Smooth muscle cell (in vitro differentiated cells): Measurements from ENCODE around the gene SLC13A1. TPM values are rescaled to one million over a fixed set of nuclear protein-coding genes. Genes with fewer than 3 reads are reported as not detected.

Experiments
- DNase-seq: peaks from one replicate; lab custom pipeline; 2025; ENCODE audit not compliant: unreplicated experiment; lab: John Stamatoyannopoulos, UW
- H2AFZ ChIP-seq: fragments of 200-600 bp; sonication (generic); 2 replicates; pipeline ENCODE4 v1.6.0; 2016; ENCODE audit warnings: antibody characterized with exemption, low read depth, mild to moderate bottlenecking
- H3F3A ChIP-seq: fragments of 200-600 bp; sonication (generic); 2 replicates; pipeline ENCODE4 v1.6.0; 2017; ENCODE audit warnings: antibody characterized with exemption, low read depth
- H3K27ac ChIP-seq: fragments of 200-600 bp; sonication (generic); 2 replicates; pipeline ENCODE4 v1.5.1; 2016; ENCODE audit warnings: low read depth, mild to moderate bottlenecking
- H3K27me3 ChIP-seq: fragments of 200-600 bp; sonication (generic); 2 replicates; pipeline ENCODE4 v1.6.1; 2016; ENCODE audit warnings: low read depth, mild to moderate bottlenecking
- H3K36me3 ChIP-seq: fragments of 200-600 bp; sonication (generic); 2 replicates; pipeline ENCODE4 v1.5.1; 2016; ENCODE audit warnings: low read depth
- H3K4me1 ChIP-seq: fragments of 200-600 bp; sonication (generic); 2 replicates; pipeline ENCODE4 v1.5.1; 2016; ENCODE audit warnings: low read depth
- H3K4me2 ChIP-seq: fragments of 200-600 bp; sonication (generic); 2 replicates; pipeline ENCODE4 v1.6.0; 2016; ENCODE audit warnings: mild to moderate bottlenecking
- H3K4me3 ChIP-seq: fragments of 200-600 bp; sonication (generic); 2 replicates; pipeline ENCODE4 v1.5.1; 2016; ENCODE audit warnings: mild to moderate bottlenecking
- H3K79me2 ChIP-seq: fragments of 200-600 bp; sonication (generic); 2 replicates; pipeline ENCODE4 v1.6.0; 2016; ENCODE audit warnings: low read depth, mild to moderate bottlenecking
- H3K9ac ChIP-seq: fragments of 200-600 bp; sonication (generic); 2 replicates; pipeline ENCODE4 v1.6.0; 2016; ENCODE audit warnings: low read depth
- H3K9me3 ChIP-seq: fragments of 200-600 bp; sonication (generic); replicated peaks from 2 replicates; pipeline ENCODE4 v1.5.1; 2016; ENCODE audit warnings: low read depth
- H4K20me1 ChIP-seq: fragments of 200-600 bp; sonication (generic); 2 replicates; pipeline ENCODE4 v1.6.0; 2016; ENCODE audit warnings: low read depth
- WGBS: methylation state at CpG from one replicate; pipeline ENCODE4 v1.1.7; 2016; ENCODE audit warnings: low lambda C conversion rate; 5-methylcytosine and 5-hydroxymethylcytosine counted together
- polyA plus RNA-seq: library from polyadenylated mRNA; unstranded; fragments of >200 nt; fragmentation: Nextera tagmentation; extraction: Ambion mirVana; gene quantifications from 2 replicates; pipeline ENCODE4 v1.2.1, GENCODE V29; 2016
- total RNA-seq: library from RNA; depleted of rRNA; stranded (reverse); fragments of >200 nt; gene quantifications from 2 replicates; pipeline ENCODE4 v1.2.3, GENCODE V29; 2014
- TF ChIP-seq, protein P1 (sequence below): fragments of 200-600 bp; sonication (generic); IDR thresholded peaks from 2 replicates; pipeline ENCODE4 v1.5.1; 2017; ENCODE audit warnings: borderline replicate concordance, mild to moderate bottlenecking, antibody characterized with exemption; ENCODE audit not compliant: insufficient read depth, poor library complexity, severe bottlenecking

Gene SLC13A1
- total and polyA plus RNA-seq, 2 experiments from 2014 or later = not detected

DNA sequence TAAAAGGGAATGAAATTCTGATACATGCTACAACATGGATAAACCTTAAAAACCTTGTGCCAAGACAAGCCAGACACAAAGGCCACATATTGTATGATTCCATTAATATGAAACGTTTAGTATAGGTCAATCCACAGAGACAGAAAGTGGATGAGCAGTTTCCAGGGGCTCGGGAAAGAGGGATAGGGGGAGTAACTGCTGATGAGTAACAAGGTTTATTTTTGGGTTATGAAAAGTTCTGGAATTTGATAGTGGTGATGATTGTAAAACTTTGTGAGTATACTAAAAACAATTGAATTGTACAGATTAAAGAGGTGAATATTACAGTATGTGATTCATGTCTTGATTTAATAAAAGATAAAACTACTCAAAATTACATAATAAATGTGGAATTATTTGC lies 19.1 kb upstream of the SLC13A1 start:
- WGBS = 84% methylated on average over 2 of the region's 2 CpGs
- no peaks in the 10 kb centered on the region for H3K36me3 ChIP-seq
- H3K9me3 ChIP-seq = peaks cover 5% of the 10 kb centered on the region
- no peaks in the 10 kb centered on the region for H3F3A ChIP-seq
- TF ChIP-seq, protein P1, sequence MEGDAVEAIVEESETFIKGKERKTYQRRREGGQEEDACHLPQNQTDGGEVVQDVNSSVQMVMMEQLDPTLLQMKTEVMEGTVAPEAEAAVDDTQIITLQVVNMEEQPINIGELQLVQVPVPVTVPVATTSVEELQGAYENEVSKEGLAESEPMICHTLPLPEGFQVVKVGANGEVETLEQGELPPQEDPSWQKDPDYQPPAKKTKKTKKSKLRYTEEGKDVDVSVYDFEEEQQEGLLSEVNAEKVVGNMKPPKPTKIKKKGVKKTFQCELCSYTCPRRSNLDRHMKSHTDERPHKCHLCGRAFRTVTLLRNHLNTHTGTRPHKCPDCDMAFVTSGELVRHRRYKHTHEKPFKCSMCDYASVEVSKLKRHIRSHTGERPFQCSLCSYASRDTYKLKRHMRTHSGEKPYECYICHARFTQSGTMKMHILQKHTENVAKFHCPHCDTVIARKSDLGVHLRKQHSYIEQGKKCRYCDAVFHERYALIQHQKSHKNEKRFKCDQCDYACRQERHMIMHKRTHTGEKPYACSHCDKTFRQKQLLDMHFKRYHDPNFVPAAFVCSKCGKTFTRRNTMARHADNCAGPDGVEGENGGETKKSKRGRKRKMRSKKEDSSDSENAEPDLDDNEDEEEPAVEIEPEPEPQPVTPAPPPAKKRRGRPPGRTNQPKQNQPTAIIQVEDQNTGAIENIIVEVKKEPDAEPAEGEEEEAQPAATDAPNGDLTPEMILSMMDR = no peak
- H3K4me2 ChIP-seq = no peak overlapping the region
- H3K4me1 ChIP-seq = no peaks in the 10 kb centered on the region
- H3K27me3 ChIP-seq = no peaks in the 10 kb centered on the region
- no peaks in the 10 kb centered on the region for H3K79me2 ChIP-seq
- H3K27ac ChIP-seq = no peak overlapping the region
- H2AFZ ChIP-seq = no peak overlapping the region
- no peak overlapping the region for H3K9ac ChIP-seq
- DNase-seq = no peak
- no peaks in the 10 kb centered on the region for H4K20me1 ChIP-seq
- no peak overlapping the region for H3K4me3 ChIP-seq

DNA sequence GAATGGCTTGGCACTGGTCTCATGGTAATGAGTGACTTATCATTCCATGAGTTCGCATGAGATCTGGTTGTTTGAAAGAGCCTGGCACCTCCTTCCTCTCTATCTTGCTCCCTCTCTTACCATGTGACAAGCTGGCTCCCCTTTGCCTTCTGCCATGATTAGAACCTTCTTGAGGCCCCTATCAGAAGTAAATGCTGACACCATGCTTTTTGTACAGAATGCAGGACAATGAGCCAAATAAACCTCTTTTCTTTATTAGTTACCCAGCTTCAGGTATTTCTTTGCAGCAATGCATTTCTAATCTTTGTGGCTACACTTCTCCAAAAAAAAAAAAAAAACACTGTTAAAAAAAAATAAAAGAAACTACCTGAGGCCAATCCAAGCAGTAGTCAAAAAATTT lies 17.1 kb upstream of the SLC13A1 start:
- TF ChIP-seq, protein P1 = no peak
- no peaks in the 10 kb centered on the region for H4K20me1 ChIP-seq
- no peak overlapping the region for H2AFZ ChIP-seq
- DNase-seq = no peak
- no peak overlapping the region for H3K9ac ChIP-seq
- no peak overlapping the region for H3K4me2 ChIP-seq
- no peak overlapping the region for H3K27ac ChIP-seq
- no peaks in the 10 kb centered on the region for H3F3A ChIP-seq
- H3K4me1 ChIP-seq = no peaks in the 10 kb centered on the region
- H3K36me3 ChIP-seq = no peaks in the 10 kb centered on the region
- no peaks in the 10 kb centered on the region for H3K79me2 ChIP-seq
- H3K27me3 ChIP-seq = no peaks in the 10 kb centered on the region
- no peak overlapping the region for H3K4me3 ChIP-seq
- peaks cover 5% of the 10 kb centered on the region for H3K9me3 ChIP-seq
- 100% methylated on average over 1 of the region's 1 CpG for WGBS

DNA sequence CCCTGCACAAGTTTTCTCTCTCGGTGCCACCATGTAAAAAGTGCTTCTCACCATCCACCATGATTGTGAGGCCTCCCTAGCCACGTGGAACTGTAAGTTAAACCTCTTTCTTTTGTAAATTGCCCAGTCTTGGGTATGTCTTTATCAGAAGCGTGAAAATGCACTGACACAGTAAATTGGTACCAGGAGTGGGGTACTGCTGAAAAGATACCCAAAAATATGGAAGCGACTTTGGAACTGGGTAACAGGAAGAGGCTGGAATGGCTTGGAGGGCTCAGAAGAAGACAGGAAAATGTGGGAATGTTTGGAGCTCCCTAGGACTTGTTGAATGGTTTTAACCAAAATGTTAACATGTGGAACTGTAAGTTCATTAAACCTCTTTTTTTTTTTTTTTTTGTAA lies 15.6 kb upstream of the SLC13A1 start:
- H3K9me3 ChIP-seq = peaks cover 5% of the 10 kb centered on the region
- no peaks in the 10 kb centered on the region for H3K27me3 ChIP-seq
- no peaks in the 10 kb centered on the region for H3F3A ChIP-seq
- no peak overlapping the region for H2AFZ ChIP-seq
- H3K4me1 ChIP-seq = no peaks in the 10 kb centered on the region
- no peak overlapping the region for H3K27ac ChIP-seq
- no peak for DNase-seq
- no peaks in the 10 kb centered on the region for H3K79me2 ChIP-seq
- no peaks in the 10 kb centered on the region for H4K20me1 ChIP-seq
- H3K9ac ChIP-seq = no peak overlapping the region
- H3K4me2 ChIP-seq = no peak overlapping the region
- 89% methylated on average over 4 of the region's 4 CpGs for WGBS
- H3K36me3 ChIP-seq = no peaks in the 10 kb centered on the region
- TF ChIP-seq, protein P1 = no peak
- H3K4me3 ChIP-seq = no peak overlapping the region

DNA sequence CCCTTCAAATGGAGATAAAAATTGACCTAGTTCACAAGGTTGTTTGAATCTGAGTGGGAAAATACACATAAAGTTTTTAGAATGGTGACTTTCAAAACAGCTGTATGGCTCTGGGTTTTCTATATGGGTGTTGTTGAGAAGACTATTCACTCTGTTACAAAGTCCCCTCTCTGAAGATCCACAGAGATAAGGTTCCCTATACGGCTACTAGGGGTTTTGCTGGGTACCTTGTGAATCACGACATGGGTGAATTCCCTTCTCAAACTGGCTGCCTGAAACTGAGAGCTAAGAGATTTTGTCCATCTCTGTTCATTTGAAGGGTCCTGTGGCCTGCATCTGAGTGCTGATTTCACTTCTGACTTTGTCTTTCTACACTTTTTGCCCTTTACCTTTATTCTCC lies 11.8 kb upstream of the SLC13A1 start:
- TF ChIP-seq, protein P1 = no peak
- DNase-seq = no peak
- H3K4me3 ChIP-seq = no peak overlapping the region
- no peaks in the 10 kb centered on the region for H3K4me1 ChIP-seq
- H3K9ac ChIP-seq = no peak overlapping the region
- 86% methylated on average over 2 of the region's 2 CpGs for WGBS
- peaks cover 5% of the 10 kb centered on the region for H3K9me3 ChIP-seq
- H4K20me1 ChIP-seq = no peaks in the 10 kb centered on the region
- no peaks in the 10 kb centered on the region for H3K79me2 ChIP-seq
- no peak overlapping the region for H3K27ac ChIP-seq
- H2AFZ ChIP-seq = no peak overlapping the region
- no peaks in the 10 kb centered on the region for H3K36me3 ChIP-seq
- H3K4me2 ChIP-seq = no peak overlapping the region
- H3F3A ChIP-seq = no peaks in the 10 kb centered on the region
- H3K27me3 ChIP-seq = no peaks in the 10 kb centered on the region
